RPMI7951 (cell line): Measurements from ENCODE around the gene FOXK2. TPM values are rescaled to one million over a fixed set of nuclear protein-coding genes. Genes with fewer than 3 reads are reported as not detected.

Source experiments
- DNase-seq: peaks from one replicate; pipeline ENCODE4 v3.0.0-alpha.2; 2012; ENCODE audit warnings: low read depth
- total RNA-seq: library from RNA; depleted of rRNA; stranded (reverse); fragments of >200 nt; shearing (Covaris generic); gene quantifications from 2 replicates; pipeline ENCODE4 v1.2.3, GENCODE V29; 2014; rRNA removed

The FOXK2 gene
- 17.1 and 17.8 TPM in 2 replicates for total RNA-seq

DNA sequence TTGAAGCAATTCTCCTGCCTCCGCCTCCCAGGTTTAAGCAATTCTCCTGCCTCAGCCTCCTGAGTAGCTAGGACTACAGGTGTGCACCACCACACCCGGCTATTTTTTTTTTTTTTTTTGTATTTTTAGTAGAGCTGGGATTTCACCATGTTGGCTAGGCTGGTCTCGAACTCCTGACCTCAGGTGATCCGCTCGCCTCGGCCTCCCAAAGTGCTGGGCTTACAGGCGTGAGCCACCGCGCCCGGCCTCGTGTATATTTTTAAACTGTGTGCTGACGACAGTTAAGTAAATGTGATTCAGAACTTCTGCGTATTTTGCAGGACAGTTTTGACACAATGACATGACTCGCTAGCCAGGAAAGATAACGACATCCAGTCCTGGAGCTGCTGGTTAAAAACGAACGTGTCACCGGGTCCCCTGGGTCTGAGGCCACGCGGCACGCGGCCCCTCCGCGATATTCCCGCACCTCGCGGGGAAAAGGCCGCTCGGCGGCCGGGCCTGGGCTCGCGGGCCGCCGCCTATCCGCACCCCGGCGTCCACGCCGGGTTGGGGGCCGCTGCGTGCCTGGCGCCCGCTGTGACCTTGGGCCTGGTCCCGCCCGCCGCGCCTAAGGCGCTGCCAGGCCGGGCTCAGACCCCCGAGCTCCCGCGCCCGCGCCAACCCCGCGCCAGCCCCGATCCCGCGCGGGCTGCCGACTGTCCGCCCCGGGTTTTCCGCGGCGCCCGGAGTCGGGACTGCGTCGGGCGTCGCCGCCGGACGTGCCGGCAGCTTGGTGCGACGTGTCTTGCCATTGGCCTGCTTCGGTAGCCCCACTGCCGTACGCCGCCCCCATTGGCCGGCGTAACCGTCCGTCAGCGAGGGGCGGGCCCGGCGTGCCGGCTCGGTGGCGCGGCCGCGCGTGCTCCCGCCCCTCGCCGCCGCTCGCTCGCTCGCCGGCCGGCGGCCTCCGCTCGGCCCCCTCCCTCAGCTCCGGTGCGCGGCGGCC lies at the start of gene FOXK2:
Gene FOXK2 (plus strand): TSS at position 907 of the 985 bp plus-strand sequence. CDS start 157 bp downstream, outside the sequence.
- peak; percentile 91 for DNase-seq

- no peak for DNase-seq
Observed at GRCh38 chr17:82470065-82470464, 49.5 kb upstream of the FOXK2 start.

- no peak for DNase-seq
Observed at GRCh38 chr17:82474223-82475010, 45.1 kb upstream of the FOXK2 start.

DNA sequence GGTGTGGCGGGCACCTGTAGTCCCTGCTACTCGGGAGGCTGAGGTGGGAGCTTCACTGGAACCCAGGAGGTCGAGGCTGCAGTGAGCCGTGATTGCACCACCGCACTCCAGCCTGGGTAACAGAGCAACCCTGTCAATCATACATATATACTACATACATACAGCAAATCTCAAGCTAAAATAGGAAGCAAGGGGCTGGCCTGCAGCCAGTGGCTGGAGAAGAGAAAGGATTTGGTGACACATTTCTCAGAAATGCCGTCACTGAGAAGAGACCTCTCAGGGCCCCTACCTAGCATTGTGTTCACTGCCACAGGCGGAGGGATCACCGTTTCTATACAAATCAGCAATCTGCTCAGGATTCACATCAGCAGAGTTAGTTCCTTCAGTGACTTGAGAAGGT lies 44.1 kb upstream of the FOXK2 start:
- DNase-seq = no peak

DNA sequence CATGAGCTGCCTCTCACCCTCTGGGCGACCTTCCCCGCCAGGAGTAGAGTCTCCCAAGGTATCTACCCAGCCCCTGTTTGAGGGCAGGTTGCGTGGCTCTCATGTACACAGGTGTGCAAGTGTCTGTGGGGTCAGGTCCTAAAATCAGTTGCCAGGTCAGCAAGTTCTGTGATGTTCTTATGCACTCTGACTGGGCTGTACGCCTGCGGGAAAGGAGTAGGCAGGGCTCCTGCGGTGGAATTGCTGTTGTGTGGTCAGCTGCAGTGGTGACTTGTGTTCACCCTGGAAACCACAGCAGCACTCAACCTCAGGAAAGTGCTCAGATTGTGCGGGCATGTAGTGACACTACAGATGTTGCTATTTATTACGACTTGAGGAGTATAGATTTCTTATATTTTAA lies 41.6 kb upstream of the FOXK2 start:
- DNase-seq = no peak

GRCh38 chr17:82479602-82480001 lies 39.9 kb upstream of the FOXK2 start:
- no peak for DNase-seq

- no peak for DNase-seq
Observed at GRCh38 chr17:82480318-82480717, 39.2 kb upstream of the FOXK2 start.

GRCh38 chr17:82483204-82483660 lies 36.3 kb upstream of the FOXK2 start:
- no peak for DNase-seq

GRCh38 chr17:82483836-82484235 lies 35.7 kb upstream of the FOXK2 start:
- no peak for DNase-seq

DNA sequence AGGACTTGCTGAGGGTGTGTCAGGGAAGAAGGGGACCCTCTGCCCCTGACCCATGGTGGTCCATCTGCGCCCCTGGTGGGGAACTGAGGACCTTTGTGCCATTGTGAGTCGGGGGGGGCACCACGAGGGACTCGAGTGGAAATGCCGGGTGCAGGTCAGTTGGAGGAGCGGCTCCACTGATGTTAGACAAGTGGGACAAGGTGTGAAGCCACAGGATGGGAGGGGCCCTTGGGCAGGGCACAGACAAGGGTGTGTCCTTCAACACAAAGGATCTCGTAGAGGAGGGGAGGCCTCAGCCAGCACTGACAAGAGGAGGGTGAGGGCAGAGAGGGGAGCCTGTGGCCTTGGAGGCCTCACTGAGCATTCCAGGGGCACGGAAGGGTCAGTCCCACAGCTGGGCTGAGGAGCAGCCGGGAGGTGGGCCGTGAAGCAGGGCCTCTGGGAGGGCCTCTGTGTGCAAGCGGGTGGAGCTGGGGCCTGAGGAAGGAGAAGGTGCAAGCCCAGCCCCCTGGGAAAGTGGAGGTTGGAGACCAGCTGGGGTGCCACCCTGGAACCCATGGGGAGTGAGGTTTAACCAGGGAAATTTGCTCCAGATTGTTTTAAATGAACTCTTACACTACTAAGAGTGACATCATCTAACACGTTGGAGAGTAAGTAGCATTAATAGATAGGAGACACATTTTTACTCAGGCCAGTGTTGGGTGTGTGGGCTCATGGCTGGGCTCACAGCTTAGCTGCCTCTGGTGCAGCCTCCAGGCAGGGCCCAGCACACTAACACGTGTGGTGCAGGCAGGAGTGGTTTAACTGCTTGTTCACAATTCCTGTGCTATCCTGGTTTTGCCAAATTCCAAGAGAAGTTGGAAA lies 33.1 kb upstream of the FOXK2 start:
- no peak for DNase-seq

- DNase-seq = no peak
Observed at GRCh38 chr17:82487910-82488309, 31.6 kb upstream of the FOXK2 start.

GRCh38 chr17:82489117-82489516 lies 30.4 kb upstream of the FOXK2 start:
- no peak for DNase-seq

- DNase-seq = no peak
Observed at GRCh38 chr17:82489851-82490511, 29.6 kb upstream of the FOXK2 start.

DNA sequence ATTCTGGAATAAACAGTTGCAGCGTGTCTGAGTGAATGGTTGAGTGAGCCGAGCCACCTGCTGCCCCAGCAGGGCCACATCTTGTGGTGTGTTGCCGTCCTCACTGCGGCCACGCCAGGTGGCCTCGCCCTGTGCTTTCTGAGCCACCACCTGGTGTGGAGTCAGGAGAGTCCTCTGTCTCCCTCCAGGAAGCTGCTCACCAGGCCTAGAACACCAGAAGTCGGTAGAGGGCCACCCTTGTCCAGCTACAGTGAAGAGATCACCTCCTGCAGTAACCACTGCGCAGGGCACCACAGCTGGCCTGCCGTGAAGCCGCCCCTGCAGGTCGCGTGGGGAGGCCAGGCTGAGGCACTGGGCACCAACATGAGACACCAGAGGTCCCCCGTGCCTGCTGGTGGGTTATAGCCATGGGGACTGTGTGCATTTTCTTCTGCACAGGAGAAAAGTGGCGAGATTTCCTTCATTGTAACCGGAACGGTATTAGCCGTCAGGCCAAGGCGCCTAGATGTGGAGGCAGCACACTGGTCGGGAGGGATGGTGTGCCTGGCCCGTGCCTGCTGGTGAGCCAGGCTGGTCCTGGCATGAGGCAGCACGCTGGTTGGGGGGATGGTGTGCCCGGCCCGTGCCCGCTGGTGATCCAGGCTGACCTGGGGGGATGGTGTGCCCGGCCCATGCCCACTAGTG lies 28.9 kb upstream of the FOXK2 start:
- no peak for DNase-seq

- no peak for DNase-seq
Observed at GRCh38 chr17:82491196-82491530, 28.4 kb upstream of the FOXK2 start.

GRCh38 chr17:82491533-82491932 lies 28.0 kb upstream of the FOXK2 start:
- DNase-seq = no peak

GRCh38 chr17:82492643-82493225 lies 26.8 kb upstream of the FOXK2 start:
- peak; percentile 63 for DNase-seq

DNA sequence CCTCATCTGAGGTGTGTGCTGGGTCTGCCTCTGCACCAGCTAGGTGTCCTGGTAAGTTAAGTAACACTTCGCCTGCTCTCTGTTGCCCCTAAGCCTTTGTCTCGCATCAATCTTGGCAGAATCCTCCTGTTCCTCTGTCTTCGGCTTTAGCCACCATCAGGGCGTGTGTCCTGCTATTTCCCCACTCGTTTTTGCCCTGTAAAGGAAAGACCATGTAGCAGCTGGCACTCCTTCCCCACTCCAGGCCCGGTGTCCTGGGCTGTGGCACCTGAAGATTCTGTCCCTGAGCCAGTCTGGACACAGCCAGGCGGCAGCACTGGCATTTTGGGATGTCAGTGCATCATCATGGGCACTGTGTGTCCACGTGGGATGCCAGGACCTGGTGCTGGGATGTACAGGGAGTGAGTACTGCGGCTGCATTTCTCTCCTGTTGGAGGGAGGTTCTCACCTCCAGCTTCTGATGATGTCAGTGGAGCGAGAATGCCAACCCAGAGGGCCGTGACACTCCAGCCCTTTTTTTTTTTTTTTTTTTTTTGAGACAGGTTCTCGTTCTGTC lies 26.2 kb upstream of the FOXK2 start:
- DNase-seq = no peak

GRCh38 chr17:82494236-82495055 lies 25.1 kb upstream of the FOXK2 start:
- DNase-seq = peak; percentile 93
